Choroid plexus epithelial cell (primary cell): ENCODE measurements around the gene ARL14EPL.

Experiments used
- DNase-seq: peaks from one replicate; pipeline ENCODE4 v3.0.0-alpha.2; 2010; ENCODE audit warnings: low read depth
- H3K4me3 ChIP-seq: 2 replicates; pipeline ENCODE4 v1.5.1; 2011; ENCODE audit warnings: low read depth, mild to moderate bottlenecking, control low read depth, low read length, moderate library complexity
- TF ChIP-seq, protein P1 (sequence below): conservative IDR thresholded peaks from 2 replicates; pipeline ENCODE4 v1.5.1; 2011; ENCODE audit warnings: low read depth, mild to moderate bottlenecking, control low read depth, inconsistent platforms, low read length, moderate library complexity

Gene ARL14EPL

DNA sequence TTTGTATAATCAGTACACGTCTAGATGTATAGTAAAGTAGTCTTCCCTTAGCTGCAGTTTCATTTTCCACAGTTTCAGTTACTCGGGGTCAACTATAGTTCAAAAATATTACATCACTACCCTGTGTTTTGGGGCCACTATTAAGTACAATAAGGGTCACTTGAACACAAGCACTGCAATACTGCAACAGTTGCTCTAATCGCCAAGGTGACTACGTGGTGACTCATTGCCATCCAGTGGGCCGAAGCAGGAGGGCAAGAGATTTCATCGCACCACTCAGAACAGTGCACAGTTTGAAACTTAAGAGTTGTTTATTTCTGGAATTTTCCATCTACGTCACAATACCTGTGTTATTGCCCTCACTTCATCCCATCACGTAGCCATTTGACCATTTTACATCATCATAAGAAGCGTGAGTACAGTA lies at the start of gene ARL14EPL:
TSS of gene ARL14EPL (plus strand) at position 379 of the 424 bp plus-strand sequence. CDS start 18,994 bp downstream, outside the sequence.
- no peak within 1 kb of the TSS for H3K4me3 ChIP-seq
- peak; percentile 97 for DNase-seq
- TF ChIP-seq, protein P1, sequence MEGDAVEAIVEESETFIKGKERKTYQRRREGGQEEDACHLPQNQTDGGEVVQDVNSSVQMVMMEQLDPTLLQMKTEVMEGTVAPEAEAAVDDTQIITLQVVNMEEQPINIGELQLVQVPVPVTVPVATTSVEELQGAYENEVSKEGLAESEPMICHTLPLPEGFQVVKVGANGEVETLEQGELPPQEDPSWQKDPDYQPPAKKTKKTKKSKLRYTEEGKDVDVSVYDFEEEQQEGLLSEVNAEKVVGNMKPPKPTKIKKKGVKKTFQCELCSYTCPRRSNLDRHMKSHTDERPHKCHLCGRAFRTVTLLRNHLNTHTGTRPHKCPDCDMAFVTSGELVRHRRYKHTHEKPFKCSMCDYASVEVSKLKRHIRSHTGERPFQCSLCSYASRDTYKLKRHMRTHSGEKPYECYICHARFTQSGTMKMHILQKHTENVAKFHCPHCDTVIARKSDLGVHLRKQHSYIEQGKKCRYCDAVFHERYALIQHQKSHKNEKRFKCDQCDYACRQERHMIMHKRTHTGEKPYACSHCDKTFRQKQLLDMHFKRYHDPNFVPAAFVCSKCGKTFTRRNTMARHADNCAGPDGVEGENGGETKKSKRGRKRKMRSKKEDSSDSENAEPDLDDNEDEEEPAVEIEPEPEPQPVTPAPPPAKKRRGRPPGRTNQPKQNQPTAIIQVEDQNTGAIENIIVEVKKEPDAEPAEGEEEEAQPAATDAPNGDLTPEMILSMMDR, result peak; percentile 68

DNA sequence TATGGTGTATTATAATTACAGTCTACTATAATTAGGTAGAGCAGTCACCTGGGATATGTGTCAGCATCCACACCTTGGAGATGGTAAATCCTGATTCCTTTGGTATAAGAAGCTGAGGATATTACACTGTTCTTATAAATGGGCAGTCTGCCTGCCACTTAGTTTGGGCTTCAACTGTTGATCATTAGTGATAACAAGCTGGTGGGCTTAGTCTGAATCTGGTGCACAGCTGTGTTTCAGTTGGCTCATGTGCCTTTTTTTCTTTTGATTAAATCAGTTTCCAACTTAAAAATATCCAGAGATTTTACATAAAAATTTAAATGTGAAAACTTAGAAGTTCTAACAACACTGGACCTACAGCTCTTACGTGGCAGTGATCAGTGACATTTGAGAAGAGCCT lies 48.8 kb upstream of the ARL14EPL start:
- H3K4me3 ChIP-seq, result no peak overlapping the region
- DNase-seq, result no peak
- TF ChIP-seq, protein P1, result no peak

DNA sequence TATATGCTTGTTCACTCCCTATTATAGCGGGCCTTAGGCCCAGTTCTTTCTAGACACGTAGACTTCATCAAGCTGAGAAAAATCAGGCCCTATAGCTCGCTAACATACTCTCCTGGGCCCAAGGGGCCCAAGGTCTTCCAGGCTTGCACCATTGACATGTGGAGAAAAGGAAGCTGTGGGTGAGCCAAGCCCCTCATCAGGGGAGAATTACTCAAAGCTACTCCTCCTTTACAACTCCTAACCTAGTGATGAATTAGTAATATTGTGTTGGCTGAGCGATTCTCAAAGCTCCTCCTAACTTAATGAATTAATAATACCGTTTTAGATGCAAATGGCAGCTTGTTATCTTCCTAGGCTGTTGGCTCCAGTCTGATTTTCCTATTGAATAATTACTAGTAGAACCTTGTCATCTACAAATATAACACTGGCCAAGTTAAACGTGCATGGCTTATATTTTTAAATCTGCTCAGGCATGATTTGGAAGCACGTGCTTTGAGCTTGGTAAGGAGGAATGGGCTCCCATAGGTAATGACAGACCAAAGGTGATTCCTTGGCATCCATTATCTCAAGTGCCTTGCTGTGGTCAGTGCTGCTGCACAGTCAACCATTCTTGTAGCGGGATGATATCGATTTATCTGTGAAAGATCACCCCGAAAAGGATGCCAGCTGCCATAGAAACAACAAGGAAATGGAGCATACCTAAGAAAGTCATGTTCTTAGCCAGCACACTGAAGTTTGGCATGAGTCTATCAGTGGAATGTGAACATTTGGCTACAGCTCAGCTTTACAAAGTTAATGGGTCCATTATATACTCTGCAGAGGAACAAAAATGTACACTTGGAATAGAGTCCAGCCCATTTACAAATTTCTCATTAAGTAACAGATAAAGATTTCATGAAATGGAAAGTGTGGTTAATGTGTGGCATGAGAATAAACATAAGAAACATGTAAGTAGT lies 46.2 kb upstream of the ARL14EPL start:
- TF ChIP-seq, protein P1, result no peak
- H3K4me3 ChIP-seq, result no peak overlapping the region
- peak; percentile 79 for DNase-seq

DNA sequence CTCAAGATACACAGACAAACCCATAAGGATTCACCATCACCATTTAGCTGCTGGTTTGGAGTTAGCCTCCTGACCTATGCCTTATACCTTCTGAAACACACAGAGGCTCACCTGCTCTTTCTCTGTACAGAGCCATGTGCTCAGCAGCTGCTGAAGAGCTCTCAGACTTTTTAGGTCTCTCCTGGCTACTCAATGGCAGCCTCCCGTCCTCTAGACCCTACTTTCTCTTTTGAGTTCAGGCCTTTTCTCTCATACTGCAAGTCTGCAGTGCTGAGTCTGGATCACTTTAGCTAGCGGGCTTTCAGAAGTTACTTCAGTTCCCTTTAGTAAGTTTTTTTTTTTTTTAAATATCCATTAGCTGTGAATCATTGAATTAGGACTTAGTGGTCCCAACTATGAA lies 44.3 kb upstream of the ARL14EPL start:
- TF ChIP-seq, protein P1, result no peak
- no peak overlapping the region for H3K4me3 ChIP-seq
- DNase-seq, result no peak

DNA sequence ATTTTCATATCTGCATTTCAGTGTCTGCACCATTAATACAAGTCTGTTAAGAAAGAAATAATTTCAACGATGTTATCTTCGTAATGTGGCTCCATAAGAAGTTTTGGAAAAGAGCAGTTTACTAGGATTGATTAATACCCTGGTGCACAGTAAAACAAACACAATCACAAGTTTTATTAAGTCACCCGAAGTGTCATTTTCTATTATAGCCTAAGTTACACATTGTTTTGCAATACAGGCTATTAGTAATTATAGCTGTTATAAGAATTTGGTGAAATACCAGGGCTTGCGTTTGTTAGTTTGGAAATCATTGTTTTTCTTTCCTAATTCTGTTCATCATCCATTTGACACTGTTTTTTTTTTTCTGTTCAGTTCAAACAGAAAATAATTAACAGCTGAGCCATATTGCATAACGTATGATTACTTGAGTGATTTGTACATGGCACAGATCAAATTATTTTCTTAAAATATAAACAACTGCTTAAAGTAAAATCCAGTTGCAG lies 39.4 kb upstream of the ARL14EPL start:
- DNase-seq, result no peak
- TF ChIP-seq, protein P1, result no peak

DNA sequence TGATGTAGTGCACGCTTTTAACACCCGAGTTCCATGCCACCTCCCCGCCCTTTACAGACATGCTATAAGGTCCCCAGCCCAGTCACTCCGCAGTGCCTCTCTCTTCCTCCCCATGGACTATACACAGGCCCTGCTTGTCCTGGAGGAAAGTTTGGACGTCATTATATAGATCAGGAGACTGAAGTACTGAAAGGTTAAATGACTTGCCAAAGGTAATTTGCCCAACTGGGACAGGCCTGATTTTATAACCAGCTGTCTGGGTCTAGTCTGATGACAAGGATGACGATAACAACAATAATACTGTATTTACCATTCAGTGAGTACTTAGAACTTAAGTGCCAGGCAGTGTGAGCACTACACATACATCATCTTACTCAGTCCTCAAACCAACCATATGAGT lies 36.9 kb upstream of the ARL14EPL start:
- no peak for DNase-seq
- TF ChIP-seq, protein P1, result no peak
- H3K4me3 ChIP-seq, result no peak overlapping the region

More for the DNA sequence above, 39.4 kb upstream of the ARL14EPL start:
- no peak overlapping the region for H3K4me3 ChIP-seq
